KG1 (cell line): ENCODE measurements around the gene NRCAM.
A peak's percentile ranks its signal among the peaks of the same experiment; 100 is the strongest.

Source experiments
- DNase-seq: peaks from one replicate; lab custom pipeline; 2025; lab: John Stamatoyannopoulos, UW

NRCAM gene

GRCh38 chr7:108203537-108203936 lies 252.7 kb downstream of the NRCAM start:
- DNase-seq: no peak

GRCh38 chr7:108202743-108203142 lies 253.5 kb downstream of the NRCAM start:
- no peak for DNase-seq

- no peak for DNase-seq
These were observed 254.5 kb downstream of the NRCAM start for GRCh38 chr7:108201766-108202165.

- DNase-seq: no peak
These were observed 255.9 kb downstream of the NRCAM start for GRCh38 chr7:108200326-108200725.

- no peak for DNase-seq
These were observed 258.7 kb downstream of the NRCAM start for GRCh38 chr7:108197371-108198091.

- no peak for DNase-seq
These were observed 260.2 kb downstream of the NRCAM start for GRCh38 chr7:108196004-108196403.

GRCh38 chr7:108193594-108194498 lies 262.4 kb downstream of the NRCAM start:
- DNase-seq: no peak

- no peak for DNase-seq
These were observed 265.3 kb downstream of the NRCAM start for GRCh38 chr7:108190891-108191290.

GRCh38 chr7:108189733-108190388 lies 266.4 kb downstream of the NRCAM start:
- no peak for DNase-seq

GRCh38 chr7:108188724-108189123 lies 267.5 kb downstream of the NRCAM start:
- no peak for DNase-seq

GRCh38 chr7:108181073-108181985 lies 274.9 kb downstream of the NRCAM start:
- DNase-seq: peak; percentile 2

GRCh38 chr7:108178398-108178797 lies 277.8 kb downstream of the NRCAM start:
- DNase-seq: no peak

GRCh38 chr7:108171164-108171563 lies 285.1 kb downstream of the NRCAM start:
- DNase-seq: no peak

- no peak for DNase-seq
These were observed 286.0 kb downstream of the NRCAM start for GRCh38 chr7:108170251-108170650.

- DNase-seq: no peak
These were observed 288.8 kb downstream of the NRCAM start for GRCh38 chr7:108167460-108167859.

- DNase-seq: no peak
These were observed 289.5 kb downstream of the NRCAM start for GRCh38 chr7:108166687-108167086.

- DNase-seq: no peak
These were observed 290.5 kb downstream of the NRCAM start for GRCh38 chr7:108165723-108166122.

- DNase-seq: no peak
These were observed 291.3 kb downstream of the NRCAM start for GRCh38 chr7:108164946-108165345.

- no peak for DNase-seq
These were observed 291.9 kb downstream of the NRCAM start for GRCh38 chr7:108164342-108164741.

GRCh38 chr7:108158776-108159175 lies 297.5 kb downstream of the NRCAM start:
- no peak for DNase-seq

- no peak for DNase-seq
These were observed 298.5 kb downstream of the NRCAM start for GRCh38 chr7:108157606-108158335.
